Fibroblast of skin of abdomen (primary cell): ENCODE results near the gene NIPAL1.

ENCODE experiments used
- DNase-seq: peaks from one replicate; pipeline ENCODE4 v3.0.0-alpha.2; 2013

The NIPAL1 gene

DNA sequence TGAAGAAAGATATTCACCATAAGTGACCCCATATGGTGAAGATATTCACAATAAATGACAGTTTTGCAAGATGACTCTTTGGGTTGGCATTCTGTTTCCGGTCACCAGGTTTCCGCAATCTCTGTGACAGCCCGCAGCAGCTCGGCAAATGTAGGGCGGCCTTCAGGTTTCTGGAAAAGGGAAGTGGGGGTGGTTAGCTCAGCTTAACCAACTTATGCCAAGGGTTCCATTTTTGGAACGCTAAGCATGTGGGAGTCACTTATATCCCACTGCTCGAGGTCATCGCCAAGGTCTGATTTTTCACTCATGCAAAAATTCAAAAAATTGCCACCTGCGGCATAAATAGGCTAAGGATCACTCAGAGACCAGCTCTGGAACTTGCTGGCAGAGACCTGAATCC lies 51.0 kb downstream of the NIPAL1 start:
- no peak for DNase-seq

DNA sequence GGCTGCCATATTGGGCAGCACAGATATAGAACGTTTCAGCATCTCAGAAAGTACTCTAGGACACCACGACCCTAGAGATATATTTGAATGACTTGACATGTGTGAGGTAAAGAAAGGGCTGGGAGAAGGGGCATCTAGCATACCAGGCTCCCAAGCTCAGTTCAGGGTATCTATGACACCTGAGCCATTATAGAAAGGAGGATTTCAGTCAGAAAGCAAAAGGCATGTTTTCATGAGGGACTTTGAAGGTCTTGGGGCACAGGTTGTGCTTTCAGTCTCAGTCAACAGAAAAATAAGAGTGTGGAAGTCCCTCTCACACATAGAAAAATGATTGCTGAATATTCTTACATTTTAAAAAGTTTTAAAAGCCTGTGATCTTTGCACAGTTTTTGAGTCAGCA lies 51.6 kb downstream of the NIPAL1 start:
- DNase-seq: no peak

DNA sequence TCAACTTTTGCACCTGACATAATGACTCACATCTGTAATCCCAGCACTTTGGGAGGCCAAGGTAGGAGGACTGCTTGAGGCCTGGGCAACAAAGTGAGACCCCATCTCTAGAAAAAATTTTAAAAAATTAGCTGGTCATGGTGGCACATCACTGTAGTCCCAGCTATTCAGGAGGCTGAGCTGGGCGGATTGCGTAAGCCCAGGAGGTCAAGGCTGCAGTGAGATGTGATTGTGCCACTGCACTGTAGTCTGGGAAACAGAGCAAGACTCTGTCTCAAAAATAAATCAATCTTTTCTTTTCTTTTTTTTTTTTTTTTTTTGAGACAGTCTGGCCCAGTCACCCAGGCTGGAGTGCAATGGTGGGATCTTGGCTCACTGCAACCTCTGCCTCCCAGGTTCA lies 52.5 kb downstream of the NIPAL1 start:
- no peak for DNase-seq

DNA sequence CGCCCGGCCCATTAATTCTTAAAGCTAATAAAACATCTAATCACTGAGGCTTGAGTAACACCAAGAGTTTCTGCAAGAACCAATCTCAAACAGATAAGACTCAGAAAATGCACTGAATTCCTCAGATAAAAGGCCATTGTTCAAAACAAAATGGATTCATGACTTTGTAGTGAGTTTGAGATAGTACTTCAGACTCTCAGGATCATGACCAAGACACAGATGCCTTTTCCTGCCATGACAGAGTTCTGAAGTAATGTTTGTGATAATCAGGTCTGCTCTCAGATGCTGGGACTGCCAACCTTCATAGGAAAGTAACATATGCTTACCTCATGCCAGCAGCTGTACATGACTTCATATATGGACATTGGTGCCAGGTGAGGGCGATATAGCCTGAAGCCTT lies 54.6 kb downstream of the NIPAL1 start:
- DNase-seq: no peak

DNA sequence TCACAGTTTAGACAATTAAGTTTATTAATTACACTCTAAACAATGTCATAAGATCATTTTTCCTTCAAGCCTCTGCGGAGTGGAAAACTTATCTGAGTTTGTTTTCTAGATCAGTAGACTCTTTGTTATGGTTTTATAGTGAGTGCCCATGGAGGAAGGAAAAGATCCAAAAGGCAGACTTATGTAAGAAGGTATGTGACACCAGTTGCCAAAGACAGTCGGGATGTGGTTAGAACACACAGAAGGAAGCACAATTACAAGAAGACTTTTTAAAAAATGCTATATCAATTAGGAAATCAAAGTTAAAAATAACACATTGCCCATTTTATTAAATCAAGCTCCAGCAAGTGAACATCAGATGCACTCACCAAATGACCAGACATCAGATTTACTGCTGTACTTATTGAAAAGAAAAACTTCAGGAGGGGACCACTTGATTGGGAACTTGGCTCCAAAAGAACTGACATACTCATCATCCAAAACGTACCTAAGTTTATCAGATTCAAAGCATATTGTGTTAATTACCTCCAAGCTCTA lies 57.1 kb downstream of the NIPAL1 start:
- DNase-seq: no peak

DNA sequence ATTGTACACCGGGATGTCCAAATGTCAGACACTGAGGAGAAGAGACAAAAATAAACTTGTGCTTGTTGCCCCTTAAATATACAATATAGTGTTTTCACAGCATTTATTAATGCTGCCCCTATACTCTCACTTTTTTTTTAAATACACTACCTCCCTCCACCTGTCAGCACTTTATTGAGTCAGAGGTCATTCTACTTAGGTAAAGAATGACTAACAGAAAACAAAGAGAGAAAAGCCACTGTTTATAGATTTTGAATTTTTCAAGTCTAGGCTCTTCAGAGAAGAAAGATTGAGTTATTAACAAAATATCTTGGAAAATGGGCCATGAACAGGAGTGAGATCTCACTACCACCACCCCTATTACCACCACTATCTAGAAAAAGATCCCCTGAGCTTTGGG lies 58.1 kb downstream of the NIPAL1 start:
- DNase-seq: no peak

DNA sequence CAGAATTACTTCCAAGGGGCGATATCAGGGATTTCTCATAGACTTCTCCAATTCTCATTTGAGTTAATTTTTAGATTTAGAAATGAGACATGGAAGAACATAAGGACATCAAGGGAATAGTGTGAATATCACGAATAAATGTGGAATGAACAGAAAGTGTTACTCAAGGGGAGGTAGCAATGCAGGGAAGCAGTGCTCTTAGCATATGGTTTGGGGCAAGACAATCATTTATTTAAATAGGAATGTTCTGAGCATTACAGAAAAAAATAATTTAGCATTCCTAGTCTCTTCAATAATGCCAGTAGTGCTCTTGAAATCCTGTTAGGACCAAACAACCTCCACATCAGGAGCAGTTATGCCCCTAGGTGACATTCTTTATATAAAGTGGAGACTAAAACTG lies 61.9 kb downstream of the NIPAL1 start:
- DNase-seq: no peak

DNA sequence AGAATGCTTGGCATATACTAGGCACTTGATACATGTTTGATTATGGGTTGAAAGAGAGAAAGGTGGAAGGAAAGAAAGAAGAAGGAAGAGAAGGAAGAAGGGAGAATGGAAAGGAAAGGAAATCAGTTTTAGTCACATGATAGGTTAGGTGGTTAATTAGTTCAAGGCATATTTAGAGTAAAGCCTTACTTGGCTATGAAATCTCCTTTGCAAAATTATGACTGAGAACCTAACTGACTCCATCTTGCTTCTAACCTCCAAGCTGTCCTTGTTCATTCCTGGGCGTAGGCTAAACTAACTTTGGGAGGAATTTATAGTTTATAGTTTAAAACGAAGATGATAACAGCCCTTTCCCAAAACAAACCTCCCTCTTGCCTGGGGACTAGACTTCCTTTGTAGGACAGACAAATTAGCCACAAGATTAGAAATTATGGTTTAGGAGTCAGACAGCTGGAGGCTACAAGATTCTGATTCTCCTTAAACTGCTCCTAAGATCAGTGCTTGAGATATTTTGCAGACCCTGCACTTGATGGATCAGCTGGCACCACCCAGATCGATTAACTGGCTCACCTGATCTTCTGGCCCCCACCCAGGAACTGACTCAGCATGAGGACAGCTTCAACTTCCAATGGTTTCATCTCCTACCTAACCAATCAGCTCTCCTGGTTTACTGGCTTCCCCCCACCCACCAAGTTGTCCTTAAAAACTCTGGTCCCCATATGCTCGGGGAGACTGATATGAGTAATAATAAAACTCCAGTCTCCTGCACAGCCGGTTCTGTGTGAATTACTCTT lies 62.5 kb downstream of the NIPAL1 start:
- DNase-seq: no peak

DNA sequence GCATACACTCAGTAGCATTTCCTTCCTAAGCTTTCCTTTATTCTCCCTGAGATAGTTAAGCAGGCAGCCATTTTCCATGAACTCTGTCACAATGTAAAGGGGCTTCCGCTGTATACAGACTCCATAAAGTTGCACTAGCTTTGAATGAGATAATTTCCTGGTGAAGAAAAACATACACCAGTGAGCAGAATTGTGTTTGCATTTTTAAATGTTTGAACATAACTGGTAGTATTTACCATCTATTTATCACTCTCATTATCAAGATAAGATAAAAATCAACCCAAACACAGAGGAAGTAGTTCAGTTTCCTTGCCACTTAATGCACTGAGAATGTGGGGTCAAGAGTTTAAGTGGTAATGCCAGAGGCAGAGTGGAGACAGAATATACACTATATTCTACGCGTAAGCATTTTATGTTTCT lies 63.4 kb downstream of the NIPAL1 start:
- peak; percentile 4 for DNase-seq

DNA sequence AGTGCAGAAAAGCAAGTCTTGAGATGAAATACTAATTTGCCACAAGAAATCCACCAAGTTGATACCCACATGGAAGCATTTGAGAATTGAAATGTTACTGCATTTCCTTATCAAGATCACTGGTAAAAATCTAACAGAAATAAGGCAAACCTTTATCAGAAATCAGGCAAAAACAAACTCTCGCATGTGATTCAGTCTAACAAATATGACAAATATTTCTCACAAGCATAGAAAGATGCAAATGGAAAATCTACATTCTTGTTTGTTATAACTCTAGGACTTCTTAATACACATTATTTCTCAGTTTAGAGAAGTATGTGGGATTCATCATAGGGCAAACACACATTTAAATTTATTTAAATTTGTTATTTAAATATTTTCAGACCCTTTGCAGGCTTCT lies 64.6 kb downstream of the NIPAL1 start:
- peak; percentile 8 for DNase-seq

DNA sequence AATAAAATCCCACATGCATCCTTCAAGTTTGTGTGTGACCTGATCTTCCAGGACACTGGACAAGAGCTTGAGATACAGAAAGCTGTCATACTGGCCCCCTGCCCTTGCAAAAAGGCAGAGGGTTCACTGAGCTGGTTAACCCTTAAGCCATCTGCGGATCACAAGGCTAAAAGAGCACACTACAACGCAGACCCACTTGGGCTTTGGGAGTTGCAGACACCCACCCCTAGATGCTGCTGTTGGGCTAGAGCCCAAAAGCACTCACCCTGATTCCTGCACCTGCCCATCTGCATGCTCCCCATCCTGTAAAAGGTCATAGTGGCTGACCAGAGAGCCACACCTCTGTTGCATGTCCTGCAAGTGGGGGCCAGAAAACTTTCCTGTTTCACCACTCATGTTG lies 66.4 kb downstream of the NIPAL1 start:
- DNase-seq: no peak

DNA sequence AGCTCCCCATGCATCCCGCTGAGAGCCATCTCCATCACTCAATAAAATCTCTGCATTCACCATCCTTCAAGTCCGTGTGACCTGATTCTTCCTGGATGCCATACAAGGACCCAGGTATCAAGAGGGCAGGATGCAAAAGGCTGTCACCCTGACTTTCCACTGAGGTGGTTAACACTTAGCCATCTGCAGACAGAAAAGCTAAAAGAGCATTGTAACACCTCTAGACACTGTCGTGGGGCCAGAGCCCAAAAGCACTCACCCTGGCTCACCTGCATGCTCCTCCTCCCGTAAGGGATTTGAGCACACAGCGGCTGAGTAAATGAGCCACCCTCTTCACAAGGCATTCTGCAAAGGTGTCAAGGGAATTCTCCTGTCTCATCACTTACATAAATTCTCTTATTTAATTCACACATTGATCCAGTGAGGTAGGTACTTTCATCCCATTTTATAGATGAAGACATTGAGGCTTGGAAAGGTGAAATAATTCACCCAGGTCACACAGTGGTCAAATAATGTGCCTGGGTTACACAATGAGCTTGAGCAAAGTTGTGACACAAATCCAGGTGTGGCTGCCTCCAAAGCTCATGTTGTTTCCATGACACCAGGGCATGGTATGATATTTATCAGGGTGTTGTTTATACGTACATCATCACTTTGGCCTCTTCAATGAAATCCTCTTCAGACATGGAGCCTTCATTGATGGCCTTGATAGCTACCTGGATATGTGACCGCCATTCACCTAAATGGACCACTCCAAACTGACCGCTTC lies 69.4 kb downstream of the NIPAL1 start:
- no peak for DNase-seq
